ENCODE measurements around the gene STON1. TPM values are rescaled to one million over a fixed set of nuclear protein-coding genes. Genes with fewer than 3 reads are reported as not detected.

STON1 gene
- total RNA-seq, 1 experiment from 2014 or later, result 5.5 TPM

DNA sequence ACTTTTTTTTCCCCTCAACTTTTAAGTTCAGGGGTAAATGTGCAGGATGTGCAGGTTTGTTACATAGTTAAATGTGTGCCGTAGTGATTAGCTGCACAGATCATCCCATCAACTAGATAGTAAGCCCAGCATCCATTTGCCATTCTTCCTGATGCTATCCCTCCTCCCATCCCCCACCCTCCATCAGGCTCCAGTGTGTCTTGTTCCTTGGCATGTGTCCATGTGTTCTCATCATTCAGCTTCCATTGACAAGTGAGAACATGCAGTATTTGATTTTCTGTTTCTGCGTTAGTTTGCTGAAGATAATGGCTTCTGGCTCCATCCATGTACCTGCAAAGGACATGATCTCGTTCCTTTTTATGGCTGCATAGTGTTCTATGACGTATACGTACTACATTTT lies 47.2 kb upstream of the STON1 start:
- no peaks in the 10 kb centered on the region for H3K9me3 Mint-ChIP-seq
- Histone ChIP-seq H3K4me1 (ENCODE audit: insufficient read depth, low read length) (no peaks in the 10 kb centered on the region), H3K23me2 (ENCODE audit: insufficient read length, low read depth, low read length, poor library complexity, severe bottlenecking) (no peaks in the 10 kb centered on the region), H3K79me2 (ENCODE audit: insufficient read depth, low read length) (no peaks in the 10 kb centered on the region), H2AFZ (ENCODE audit: low read length) (no peak overlapping the region), H2BK5ac (ENCODE audit: insufficient read length, low read length) (no peak overlapping the region), H4K91ac (ENCODE audit: insufficient read length, low read depth, low read length) (no peak overlapping the region), H4K8ac (replicated peaks; ENCODE audit: insufficient read length, low read depth, low read length) (no peak overlapping the region), H3K56ac (ENCODE audit: insufficient read length, low read depth, low read length) (no peak overlapping the region), H4K20me1 (ENCODE audit: control insufficient read depth, insufficient read depth, insufficient read length) (no peaks in the 10 kb centered on the region), H3K9ac (ENCODE audit: extremely low read depth, insufficient read length, low read length) (no peak overlapping the region), H2BK12ac (ENCODE audit: insufficient read length, low read depth, low read length) (no peak overlapping the region), H3K23ac (ENCODE audit: insufficient read length, low read depth, low read length) (no peak overlapping the region), H3T11ph (ENCODE audit: low read length) (no peak overlapping the region), H3K4me2 (ENCODE audit: insufficient read depth, insufficient read length, low read length) (no peak overlapping the region), H2BK15ac (ENCODE audit: low read depth, low read length) (no peak overlapping the region), H3K27me3 (ENCODE audit: insufficient read depth, low read length) (no peaks in the 10 kb centered on the region), H3K18ac (ENCODE audit: insufficient read length, low read depth, low read length) (no peak overlapping the region), H4K5ac (ENCODE audit: insufficient read length, low read depth, low read length) (no peak overlapping the region), H3K4ac (ENCODE audit: low read depth, low read length) (no peak overlapping the region), H2BK20ac (ENCODE audit: low read depth, low read length, poor library complexity, severe bottlenecking) (no peak overlapping the region), H2AK5ac (ENCODE audit: insufficient read length, low read length) (no peak overlapping the region), H3K14ac (ENCODE audit: insufficient read depth, low read length) (no peak overlapping the region), H3K27ac (ENCODE audit: insufficient read length, low read depth, low read length) (no peak overlapping the region), H3K9me3 (ENCODE audit: control insufficient read depth, low read depth, low read length) (no peaks in the 10 kb centered on the region), H2BK120ac (ENCODE audit: low read depth, low read length, poor library complexity, severe bottlenecking) (no peak overlapping the region), H3K79me1 (ENCODE audit: insufficient read depth, low read depth, low read length, poor library complexity, severe bottlenecking) (no peaks in the 10 kb centered on the region)
- H3K4me3 Mint-ChIP-seq, result no peak overlapping the region
- H3K36me3 Mint-ChIP-seq (ENCODE audit: insufficient read depth in 1 of 3, low read depth in 3 of 3), result peaks cover 0 to 41% (median 20%) of the 10 kb centered on the region in 3 experiments; a peak in 6 of 7 replicates
- H3K27ac Mint-ChIP-seq, result no peak overlapping the region; a peak in 1 of 7 replicates
- H3K4me1 Mint-ChIP-seq, result no peaks in the 10 kb centered on the region
- no CpG with 5 or more reads among the region's 5 CpGs for WGBS (ENCODE audit: extremely low coverage, insufficient read length, low lambda C conversion rate)
- TF ChIP-seq, protein P1, sequence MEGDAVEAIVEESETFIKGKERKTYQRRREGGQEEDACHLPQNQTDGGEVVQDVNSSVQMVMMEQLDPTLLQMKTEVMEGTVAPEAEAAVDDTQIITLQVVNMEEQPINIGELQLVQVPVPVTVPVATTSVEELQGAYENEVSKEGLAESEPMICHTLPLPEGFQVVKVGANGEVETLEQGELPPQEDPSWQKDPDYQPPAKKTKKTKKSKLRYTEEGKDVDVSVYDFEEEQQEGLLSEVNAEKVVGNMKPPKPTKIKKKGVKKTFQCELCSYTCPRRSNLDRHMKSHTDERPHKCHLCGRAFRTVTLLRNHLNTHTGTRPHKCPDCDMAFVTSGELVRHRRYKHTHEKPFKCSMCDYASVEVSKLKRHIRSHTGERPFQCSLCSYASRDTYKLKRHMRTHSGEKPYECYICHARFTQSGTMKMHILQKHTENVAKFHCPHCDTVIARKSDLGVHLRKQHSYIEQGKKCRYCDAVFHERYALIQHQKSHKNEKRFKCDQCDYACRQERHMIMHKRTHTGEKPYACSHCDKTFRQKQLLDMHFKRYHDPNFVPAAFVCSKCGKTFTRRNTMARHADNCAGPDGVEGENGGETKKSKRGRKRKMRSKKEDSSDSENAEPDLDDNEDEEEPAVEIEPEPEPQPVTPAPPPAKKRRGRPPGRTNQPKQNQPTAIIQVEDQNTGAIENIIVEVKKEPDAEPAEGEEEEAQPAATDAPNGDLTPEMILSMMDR (conservative IDR thresholded peaks at IDR 0.05), result no peak
- DNase-seq, result no peak
- H3K27me3 Mint-ChIP-seq (ENCODE audit: low read depth), result no peaks in the 10 kb centered on the region

Data from H9 (cell line).